Measurements from ENCODE around the gene ADAMTS2.

DNA sequence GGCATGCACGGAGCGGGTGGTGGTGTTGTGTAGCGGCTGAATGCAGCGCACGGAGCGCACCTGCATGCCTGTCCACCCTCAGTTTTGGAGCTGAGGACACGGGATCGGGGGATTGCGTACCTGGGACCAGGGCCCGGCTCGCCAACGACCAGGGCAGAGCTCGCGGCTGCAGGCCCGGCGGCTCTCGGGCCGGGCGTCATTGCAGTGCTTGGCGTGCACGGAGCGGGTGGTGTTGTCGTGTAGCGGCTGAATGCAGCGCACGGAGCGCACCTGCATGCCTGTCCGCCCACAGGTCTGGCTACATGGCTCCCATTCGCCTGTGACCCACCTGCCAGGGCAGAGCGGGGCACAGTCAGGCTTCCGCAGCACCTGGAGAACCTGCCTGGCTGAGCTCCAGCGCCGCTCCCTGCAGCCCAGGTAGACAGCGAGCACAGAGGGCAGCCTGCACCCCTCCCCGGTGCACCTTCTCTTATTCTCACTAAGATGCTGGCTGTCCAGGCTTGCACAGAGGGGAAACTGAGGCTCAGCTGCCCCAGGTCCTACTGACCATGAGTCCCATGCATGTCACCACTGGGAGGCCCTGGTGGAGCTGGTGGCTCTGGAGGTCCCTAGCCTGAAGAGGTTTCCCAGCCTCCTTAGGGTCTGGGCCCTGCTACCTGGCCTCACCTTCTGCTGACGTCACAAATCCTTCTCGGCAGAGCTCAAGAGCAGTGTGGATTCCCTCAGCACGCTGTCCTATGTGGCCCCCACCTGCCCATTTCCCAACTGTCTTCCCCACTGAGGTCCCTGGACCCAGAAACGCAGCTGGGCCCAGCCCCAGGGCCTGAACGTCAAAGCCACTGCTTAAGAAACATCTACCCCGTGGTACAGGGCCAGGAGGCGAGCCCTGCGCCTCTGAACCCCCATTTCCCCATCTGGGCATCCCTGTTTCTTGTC is 220.1 kb downstream of the ADAMTS2 start:
- TF ChIP-seq, protein P1, sequence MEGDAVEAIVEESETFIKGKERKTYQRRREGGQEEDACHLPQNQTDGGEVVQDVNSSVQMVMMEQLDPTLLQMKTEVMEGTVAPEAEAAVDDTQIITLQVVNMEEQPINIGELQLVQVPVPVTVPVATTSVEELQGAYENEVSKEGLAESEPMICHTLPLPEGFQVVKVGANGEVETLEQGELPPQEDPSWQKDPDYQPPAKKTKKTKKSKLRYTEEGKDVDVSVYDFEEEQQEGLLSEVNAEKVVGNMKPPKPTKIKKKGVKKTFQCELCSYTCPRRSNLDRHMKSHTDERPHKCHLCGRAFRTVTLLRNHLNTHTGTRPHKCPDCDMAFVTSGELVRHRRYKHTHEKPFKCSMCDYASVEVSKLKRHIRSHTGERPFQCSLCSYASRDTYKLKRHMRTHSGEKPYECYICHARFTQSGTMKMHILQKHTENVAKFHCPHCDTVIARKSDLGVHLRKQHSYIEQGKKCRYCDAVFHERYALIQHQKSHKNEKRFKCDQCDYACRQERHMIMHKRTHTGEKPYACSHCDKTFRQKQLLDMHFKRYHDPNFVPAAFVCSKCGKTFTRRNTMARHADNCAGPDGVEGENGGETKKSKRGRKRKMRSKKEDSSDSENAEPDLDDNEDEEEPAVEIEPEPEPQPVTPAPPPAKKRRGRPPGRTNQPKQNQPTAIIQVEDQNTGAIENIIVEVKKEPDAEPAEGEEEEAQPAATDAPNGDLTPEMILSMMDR (IDR thresholded peaks at IDR 0.05): no peak
- no peak for TF ChIP-seq POLR2A (IDR thresholded peaks at IDR 0.05)

Data from lower leg skin (tissue), 3 donors.